ENCODE data around the gene FBXO3. TPM values are rescaled to one million over a fixed set of nuclear protein-coding genes. Genes with fewer than 3 reads are reported as not detected.

FBXO3 gene
- total and polyA plus RNA-seq, 9 of the 15 experiments (the other 6 are each of a cell fraction or from before 2014, with no cell fraction given) = 11.6 to 59.3 (median 29.2) TPM

DNA sequence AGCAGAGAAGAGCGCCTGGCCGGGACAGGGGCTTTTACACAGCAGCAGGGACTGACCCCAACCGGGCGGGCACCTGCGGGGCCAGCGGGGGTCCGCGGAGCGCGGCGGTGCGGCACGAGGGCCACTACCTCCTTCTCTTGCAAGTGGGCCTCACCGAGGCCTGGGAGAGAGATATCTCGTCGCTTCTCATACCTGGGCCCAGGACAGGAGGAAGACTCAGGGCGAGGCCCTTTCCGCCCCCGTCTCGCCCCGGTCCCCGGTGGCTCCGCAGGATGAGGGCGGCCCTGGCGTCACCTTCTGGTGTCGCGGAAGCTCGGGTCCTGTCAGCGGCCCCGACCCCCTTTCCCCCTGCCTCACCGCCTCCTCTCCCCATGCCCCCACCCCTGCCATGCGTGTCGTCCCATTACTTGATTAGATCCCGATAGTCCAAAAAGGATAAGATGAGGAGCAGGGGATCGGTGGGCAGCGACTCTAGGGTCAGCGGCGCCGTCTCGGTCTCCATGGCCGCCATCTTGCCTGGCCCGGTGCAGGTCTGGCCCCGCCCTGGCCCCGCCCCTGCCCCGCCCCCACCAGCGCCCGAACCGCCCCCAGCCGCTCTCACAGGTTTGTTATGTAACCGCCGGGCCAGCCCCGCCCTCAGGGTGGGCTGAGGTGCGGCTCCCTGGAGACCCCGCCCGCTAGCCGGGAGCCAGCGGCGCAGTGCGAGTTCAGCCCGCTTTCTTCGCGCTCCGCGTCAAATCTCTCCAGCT is at the start of gene FBXO3 (continued):
- TF ChIP-seq E2F1 (CRISPR knock-in tag; IDR thresholded peaks at IDR 0.05) (no peak), ZNF785 (CRISPR knock-in tag; IDR thresholded peaks at IDR 0.05) (no peak), TFAM (CRISPR knock-in tag; conservative IDR thresholded peaks at IDR 0.05) (no peak), RBM34 (IDR thresholded peaks at IDR 0.05; ENCODE audit: borderline replicate concordance, insufficient read depth, low read length) (no peak), HCFC1 (IDR thresholded peaks at IDR 0.05; ENCODE audit: low read depth, low read length) (no peak), HDAC3 (IDR thresholded peaks at IDR 0.05; ENCODE audit: borderline replicate concordance, partially characterized antibody) (no peak), SMARCA4 (IDR thresholded peaks at IDR 0.05) (no peak), TEAD2 (tag; IDR thresholded peaks at IDR 0.05) (no peak), FOSL1 (tag; conservative IDR thresholded peaks at IDR 0.05) (no peak), NR2C1 (IDR thresholded peaks at IDR 0.05) (no peak), NR2C1 (tag; IDR thresholded peaks at IDR 0.05) (no peak), BRD4 (IDR thresholded peaks at IDR 0.05) (no peak), ZNF184 (CRISPR knock-in tag; IDR thresholded peaks at IDR 0.05) (no peak), KAT7 (CRISPR knock-in tag; IDR thresholded peaks at IDR 0.05; ENCODE audit: borderline replicate concordance) (no peak), STAG1 (CRISPR knock-in tag; IDR thresholded peaks at IDR 0.05; ENCODE audit: borderline replicate concordance) (no peak), MCM5 (IDR thresholded peaks at IDR 0.05; ENCODE audit: low read depth) (no peak), CC2D1A (IDR thresholded peaks at IDR 0.05) (no peak), ATF1 (CRISPR knock-in tag; IDR thresholded peaks at IDR 0.05) (no peak), ATF1 (tag; IDR thresholded peaks at IDR 0.05) (no peak), ELF2 (CRISPR knock-in tag; IDR thresholded peaks at IDR 0.05) (no peak)
- TF ChIP-seq, protein P1, sequence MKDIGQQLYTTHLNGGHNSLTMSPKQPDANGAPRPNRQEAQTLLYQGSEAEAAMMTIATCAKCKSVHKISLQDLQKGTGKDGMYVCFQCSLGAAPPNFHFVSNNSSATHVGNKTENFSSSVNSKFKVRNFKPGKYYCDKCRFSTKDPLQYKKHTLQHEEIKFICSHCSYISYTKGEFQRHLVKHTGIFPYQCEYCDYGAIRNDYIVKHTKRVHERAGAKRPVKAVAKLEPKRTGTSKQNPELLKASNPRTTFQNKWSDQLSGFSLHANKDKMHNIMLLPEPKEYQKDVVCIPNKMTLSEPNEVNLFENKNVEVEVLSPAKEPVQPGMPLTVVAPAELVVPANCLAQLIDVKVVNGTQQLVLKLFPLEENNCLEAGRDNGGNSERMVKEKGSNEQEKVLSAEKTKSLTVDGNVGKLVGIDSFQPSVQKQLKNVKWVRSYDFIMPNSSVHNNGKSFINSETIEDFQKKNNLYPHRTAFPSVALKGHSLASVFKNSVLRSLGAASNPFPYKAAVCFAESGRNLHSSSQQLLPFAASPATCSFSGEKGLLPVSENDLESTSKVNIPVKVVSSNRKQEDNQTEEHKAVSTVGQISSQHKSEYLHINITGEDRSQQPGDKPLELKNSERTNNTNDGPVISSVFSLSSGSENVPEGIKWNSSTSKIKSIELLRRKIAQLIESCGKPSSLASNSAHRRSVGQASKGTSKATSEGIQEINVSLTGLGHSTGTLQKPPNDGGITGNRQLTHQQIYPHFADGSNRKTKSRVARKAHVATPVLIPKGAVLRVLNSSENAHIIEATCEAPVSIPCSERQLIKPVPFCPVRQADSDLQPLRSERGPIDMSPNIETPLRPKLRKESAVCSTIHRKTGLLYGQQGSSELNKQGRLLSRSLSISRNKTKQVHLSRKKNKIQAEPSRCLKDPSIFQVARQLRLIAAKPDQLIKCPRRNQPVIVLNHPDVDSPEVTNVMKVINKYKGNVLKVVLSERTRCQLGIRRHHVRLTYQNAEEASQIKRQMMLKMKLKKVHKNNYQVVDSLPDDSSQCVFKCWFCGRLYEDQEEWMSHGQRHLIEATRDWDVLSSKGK (CRISPR knock-in tag; IDR thresholded peaks at IDR 0.05) = no peak
- TF ChIP-seq, protein P2, sequence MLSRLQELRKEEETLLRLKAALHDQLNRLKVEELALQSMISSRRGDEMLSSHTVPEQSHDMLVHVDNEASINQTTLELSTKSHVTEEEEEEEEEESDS (CRISPR knock-in tag; IDR thresholded peaks at IDR 0.05) = no peak
- TF ChIP-seq, protein P3, sequence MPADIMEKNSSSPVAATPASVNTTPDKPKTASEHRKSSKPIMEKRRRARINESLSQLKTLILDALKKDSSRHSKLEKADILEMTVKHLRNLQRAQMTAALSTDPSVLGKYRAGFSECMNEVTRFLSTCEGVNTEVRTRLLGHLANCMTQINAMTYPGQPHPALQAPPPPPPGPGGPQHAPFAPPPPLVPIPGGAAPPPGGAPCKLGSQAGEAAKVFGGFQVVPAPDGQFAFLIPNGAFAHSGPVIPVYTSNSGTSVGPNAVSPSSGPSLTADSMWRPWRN (IDR thresholded peaks at IDR 0.05; ENCODE audit: low read depth) = no peak
- TF ChIP-seq, protein P4, sequence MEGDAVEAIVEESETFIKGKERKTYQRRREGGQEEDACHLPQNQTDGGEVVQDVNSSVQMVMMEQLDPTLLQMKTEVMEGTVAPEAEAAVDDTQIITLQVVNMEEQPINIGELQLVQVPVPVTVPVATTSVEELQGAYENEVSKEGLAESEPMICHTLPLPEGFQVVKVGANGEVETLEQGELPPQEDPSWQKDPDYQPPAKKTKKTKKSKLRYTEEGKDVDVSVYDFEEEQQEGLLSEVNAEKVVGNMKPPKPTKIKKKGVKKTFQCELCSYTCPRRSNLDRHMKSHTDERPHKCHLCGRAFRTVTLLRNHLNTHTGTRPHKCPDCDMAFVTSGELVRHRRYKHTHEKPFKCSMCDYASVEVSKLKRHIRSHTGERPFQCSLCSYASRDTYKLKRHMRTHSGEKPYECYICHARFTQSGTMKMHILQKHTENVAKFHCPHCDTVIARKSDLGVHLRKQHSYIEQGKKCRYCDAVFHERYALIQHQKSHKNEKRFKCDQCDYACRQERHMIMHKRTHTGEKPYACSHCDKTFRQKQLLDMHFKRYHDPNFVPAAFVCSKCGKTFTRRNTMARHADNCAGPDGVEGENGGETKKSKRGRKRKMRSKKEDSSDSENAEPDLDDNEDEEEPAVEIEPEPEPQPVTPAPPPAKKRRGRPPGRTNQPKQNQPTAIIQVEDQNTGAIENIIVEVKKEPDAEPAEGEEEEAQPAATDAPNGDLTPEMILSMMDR (IDR thresholded peaks at IDR 0.05 in 2 of 3, conservative IDR thresholded peaks at IDR 0.05 in 1 of 3; ENCODE audit: insufficient read depth in 2 of 3, low read depth in 1 of 3, low read length in 3 of 3) = no peak
